Tracheal epithelial cell (primary cell): ENCODE results near the gene CD276. TPM values are rescaled to one million over a fixed set of nuclear protein-coding genes. Genes with fewer than 3 reads are reported as not detected.

Experiments used
- total RNA-seq: library from RNA; depleted of rRNA; stranded (reverse); fragments of >200 nt; gene quantifications from 2 replicates; pipeline ENCODE4 v1.2.1, GENCODE V29; 2014

Gene CD276
- total RNA-seq, result 31.5 and 76.1 TPM in 2 replicates

GRCh38 chr15:73683777-73684580, at the start of gene CD276:
Gene CD276, plus strand, starts transcription at chr15:73684383. Its CDS starts 15,257 bp downstream, at chr15:73699640.

GRCh38 chr15:73753250-73754130, 69.3 kb downstream of the CD276 start, which contains the start of gene INSYN1:
Gene INSYN1, minus strand, starts transcription at chr15:73753351. Its CDS starts 2,221 bp downstream, at chr15:73751130.

Other genes starting within 250 kb of the CD276 start
- gene REC114, start 241.2 kb upstream of the CD276 start, total RNA-seq, result not detected in 2 replicates
- gene NPTN, start 51.0 kb upstream of the CD276 start, total RNA-seq, result 106 and 109 TPM in 2 replicates
- gene INSYN1, start 69.0 kb downstream of the CD276 start, total RNA-seq, result not detected in 2 replicates
- not detected in 2 replicates for gene TBC1D21, start 189.2 kb downstream of the CD276 start, total RNA-seq
- 14.7 and 36.6 TPM in 2 replicates for gene LOXL1, start 242.1 kb downstream of the CD276 start, total RNA-seq